ENCODE results near the gene STK4.

DNA sequence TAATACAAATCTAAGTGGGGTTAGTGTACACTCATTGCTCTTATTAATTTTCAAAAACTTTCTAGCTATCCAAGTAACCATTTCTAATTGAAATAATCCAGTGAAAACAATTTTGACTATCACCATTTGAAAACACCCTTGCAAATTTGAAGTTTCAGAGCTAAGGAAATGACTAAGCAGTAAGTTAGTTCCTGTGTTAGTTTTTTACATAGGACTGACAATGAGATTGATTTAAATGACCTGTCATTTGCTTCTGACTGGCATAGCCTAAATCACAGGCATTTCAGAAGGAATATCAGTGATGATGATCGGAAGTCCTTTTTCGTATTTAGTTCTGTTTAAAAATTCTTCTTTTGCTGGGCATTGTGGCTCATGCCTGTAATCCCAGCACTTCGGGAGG, 27.0 kb downstream of the STK4 start:
- TF ChIP-seq, protein P1, sequence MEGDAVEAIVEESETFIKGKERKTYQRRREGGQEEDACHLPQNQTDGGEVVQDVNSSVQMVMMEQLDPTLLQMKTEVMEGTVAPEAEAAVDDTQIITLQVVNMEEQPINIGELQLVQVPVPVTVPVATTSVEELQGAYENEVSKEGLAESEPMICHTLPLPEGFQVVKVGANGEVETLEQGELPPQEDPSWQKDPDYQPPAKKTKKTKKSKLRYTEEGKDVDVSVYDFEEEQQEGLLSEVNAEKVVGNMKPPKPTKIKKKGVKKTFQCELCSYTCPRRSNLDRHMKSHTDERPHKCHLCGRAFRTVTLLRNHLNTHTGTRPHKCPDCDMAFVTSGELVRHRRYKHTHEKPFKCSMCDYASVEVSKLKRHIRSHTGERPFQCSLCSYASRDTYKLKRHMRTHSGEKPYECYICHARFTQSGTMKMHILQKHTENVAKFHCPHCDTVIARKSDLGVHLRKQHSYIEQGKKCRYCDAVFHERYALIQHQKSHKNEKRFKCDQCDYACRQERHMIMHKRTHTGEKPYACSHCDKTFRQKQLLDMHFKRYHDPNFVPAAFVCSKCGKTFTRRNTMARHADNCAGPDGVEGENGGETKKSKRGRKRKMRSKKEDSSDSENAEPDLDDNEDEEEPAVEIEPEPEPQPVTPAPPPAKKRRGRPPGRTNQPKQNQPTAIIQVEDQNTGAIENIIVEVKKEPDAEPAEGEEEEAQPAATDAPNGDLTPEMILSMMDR (IDR thresholded peaks at IDR 0.05) = no peak
- TF ChIP-seq ZFX (IDR thresholded peaks at IDR 0.05; ENCODE audit: borderline replicate concordance) = no peak
